Neural cell (in vitro differentiated cells): Measurements from ENCODE around the gene NUCB2. TPM values are rescaled to one million over a fixed set of nuclear protein-coding genes. Genes with fewer than 3 reads are reported as not detected.

ENCODE experiments used
- H2AFZ ChIP-seq: fragments of 200-600, 300-800 bp; sonication (generic), shearing (Covaris generic); 2 replicates; pipeline ENCODE4 v1.6.0; 2014; ENCODE audit warnings: low read depth, mild to moderate bottlenecking, antibody characterized with exemption, low read length, moderate library complexity
- H3F3A ChIP-seq: fragments of 200-600 bp; shearing (Covaris generic); 2 replicates; pipeline ENCODE4 v1.6.1; 2016; ENCODE audit warnings: mild to moderate bottlenecking, moderate library complexity, mixed read lengths, antibody characterized with exemption, low read length; ENCODE audit not compliant: insufficient read depth, poor library complexity, severe bottlenecking
- H3K27ac ChIP-seq: fragments of 200-600, 300-800 bp; sonication (generic), shearing (Covaris generic); 2 replicates; pipeline ENCODE4 v1.5.1; 2014; ENCODE audit warnings: mild to moderate bottlenecking, low read length, moderate library complexity
- H3K27me3 ChIP-seq: fragments of 300-800, 200-600 bp; sonication (generic), shearing (Covaris generic); 2 replicates; pipeline ENCODE4 v1.6.0; 2014; ENCODE audit warnings: mild to moderate bottlenecking, low read depth, low read length, moderate library complexity; ENCODE audit not compliant: insufficient read depth
- H3K36me3 ChIP-seq: fragments of 300-800, 200-600 bp; sonication (generic), shearing (Covaris generic); 2 replicates; pipeline ENCODE4 v1.5.1; 2014; ENCODE audit warnings: mild to moderate bottlenecking, antibody characterized with exemption, low read length, moderate library complexity; ENCODE audit not compliant: insufficient read depth
- H3K4me2 ChIP-seq: fragments of 300-800, 200-600 bp; sonication (generic), shearing (Covaris generic); 2 replicates; pipeline ENCODE4 v1.6.0; 2014; ENCODE audit warnings: mild to moderate bottlenecking, low read length
- H3K4me3 ChIP-seq: fragments of 300-800, 200-600 bp; sonication (generic), shearing (Covaris generic); 2 replicates; pipeline ENCODE4 v1.5.1; 2014; ENCODE audit warnings: mild to moderate bottlenecking, low read length, moderate library complexity
- H3K79me2 ChIP-seq: fragments of 200-600 bp; shearing (Covaris generic); replicated peaks from 2 replicates; pipeline ENCODE4 v1.6.0; 2014; ENCODE audit warnings: mild to moderate bottlenecking, low read length, moderate library complexity; ENCODE audit not compliant: insufficient read depth
- H3K9ac ChIP-seq: fragments of 300-800, 200-600 bp; sonication (generic), shearing (Covaris generic); 2 replicates; pipeline ENCODE4 v1.6.1; 2016; ENCODE audit warnings: mild to moderate bottlenecking, low read length, mixed read lengths
- H3K9me2 ChIP-seq: fragments of 200-600 bp; shearing (Covaris generic); 2 replicates; pipeline ENCODE4 v1.6.1; 2016; ENCODE audit warnings: mild to moderate bottlenecking, low read length, mixed read lengths; ENCODE audit not compliant: insufficient read depth
- H3K9me3 ChIP-seq: fragments of 200-600, 300-800 bp; sonication (generic), shearing (Covaris generic); 2 replicates; pipeline ENCODE4 v1.6.1; 2016; ENCODE audit warnings: mild to moderate bottlenecking, mixed run types, low read length, moderate library complexity, mixed read lengths
- H4K20me1 ChIP-seq: fragments of 200-600 bp; shearing (Covaris generic); 2 replicates; pipeline ENCODE4 v1.6.1; 2016; ENCODE audit warnings: mild to moderate bottlenecking, mixed run types; ENCODE audit not compliant: insufficient read depth
- CTCF ChIP-seq: fragments of 450-650 bp; IDR thresholded peaks from 2 replicates; pipeline ENCODE4 v1.5.1; 2014; ENCODE audit warnings: antibody characterized with exemption, mild to moderate bottlenecking, moderate library complexity; ENCODE audit not compliant: poor library complexity, severe bottlenecking
- EZH2 ChIP-seq: fragments of 200-600, 300-800 bp; shearing (Covaris generic), sonication (generic); IDR thresholded peaks from 2 replicates; pipeline ENCODE4 v1.6.1; 2014; ENCODE audit warnings: antibody characterized with exemption, low read length, borderline replicate concordance, mild to moderate bottlenecking; ENCODE audit not compliant: insufficient read depth, poor library complexity, severe bottlenecking
- MXI1 ChIP-seq: fragments of 450-650 bp; conservative IDR thresholded peaks from 2 replicates; pipeline ENCODE4 v1.6.1; 2014; ENCODE audit warnings: antibody characterized with exemption, mild to moderate bottlenecking; ENCODE audit not compliant: poor library complexity, severe bottlenecking
- REST ChIP-seq: IDR thresholded peaks from 2 replicates; pipeline ENCODE4 v1.6.1; 2012; ENCODE audit warnings: borderline replicate concordance
- SMC3 ChIP-seq: fragments of 450-650 bp; conservative IDR thresholded peaks from 2 replicates; pipeline ENCODE4 v1.6.1; 2014; ENCODE audit warnings: antibody characterized with exemption, mild to moderate bottlenecking, moderate library complexity; ENCODE audit not compliant: poor library complexity
- polyA plus RNA-seq: library from polyadenylated mRNA; depleted of rRNA; stranded (reverse); fragments of >200 nt; gene quantifications from 2 replicates; pipeline ENCODE4 v1.2.3, GENCODE V29; 2014

NUCB2 gene
- polyA plus RNA-seq, 1 donor from 2014 or later = 120 TPM

GRCh38 chr11:17381156-17381555 lies 104.6 kb downstream of the NUCB2 start:
- Histone ChIP-seq H3K36me3 (no peaks in the 10 kb centered on the region), H3K79me2 (no peaks in the 10 kb centered on the region), H3K27me3 (no peaks in the 10 kb centered on the region), H4K20me1 (no peaks in the 10 kb centered on the region), H3K9ac (no peak overlapping the region), H3K9me3 (no peaks in the 10 kb centered on the region), H3K4me3 (no peak overlapping the region), H2AFZ (no peak overlapping the region), H3K27ac (no peak overlapping the region), H3K4me2 (no peak overlapping the region), H3F3A (no peaks in the 10 kb centered on the region), H3K9me2 (no peaks in the 10 kb centered on the region)
- no peak for TF ChIP-seq REST
- TF ChIP-seq CTCF = no peak
- TF ChIP-seq MXI1 = no peak
- TF ChIP-seq SMC3 = no peak
- no peak for TF ChIP-seq EZH2

Other genes with a start within 250 kb of the NUCB2 start
- gene RPS13, start 199.1 kb upstream of the NUCB2 start, polyA plus RNA-seq = 1,509 and 1,561 TPM in 2 replicates
- gene PIK3C2A, start 68.8 kb upstream of the NUCB2 start, polyA plus RNA-seq = 24.9 and 27.2 TPM in 2 replicates
- 2.1 and 3.1 TPM in 2 replicates for gene NCR3LG1, start 75.1 kb downstream of the NUCB2 start, polyA plus RNA-seq
- gene KCNJ11, start 111.9 kb downstream of the NUCB2 start, polyA plus RNA-seq = 8.0 and 10.6 TPM in 2 replicates
- gene ABCC8, start 200.1 kb downstream of the NUCB2 start, polyA plus RNA-seq = 13.2 and 14.0 TPM in 2 replicates